Muscle of back (tissue), 11 donors: ENCODE measurements around the gene NFX1. TPM values are rescaled to one million over a fixed set of nuclear protein-coding genes. Genes with fewer than 3 reads are reported as not detected.

Source experiments
- DNase-seq, 3 donors: peaks; one replicate each; pipeline versions ENCODE4 v3.0.0 to v3.0.0-alpha.2; 2013
- polyA plus RNA-seq, 10 donors: library from polyadenylated mRNA; unstranded; fragments of 120-200 nt; gene quantifications; one replicate each; pipeline ENCODE4 v1.2.1, GENCODE V29; 2013; ENCODE audit not compliant: insufficient read length in 10 of 10

NFX1 gene
- polyA plus RNA-seq, 10 donors = 21.6 to 33.4 (median 27.1) TPM

DNA sequence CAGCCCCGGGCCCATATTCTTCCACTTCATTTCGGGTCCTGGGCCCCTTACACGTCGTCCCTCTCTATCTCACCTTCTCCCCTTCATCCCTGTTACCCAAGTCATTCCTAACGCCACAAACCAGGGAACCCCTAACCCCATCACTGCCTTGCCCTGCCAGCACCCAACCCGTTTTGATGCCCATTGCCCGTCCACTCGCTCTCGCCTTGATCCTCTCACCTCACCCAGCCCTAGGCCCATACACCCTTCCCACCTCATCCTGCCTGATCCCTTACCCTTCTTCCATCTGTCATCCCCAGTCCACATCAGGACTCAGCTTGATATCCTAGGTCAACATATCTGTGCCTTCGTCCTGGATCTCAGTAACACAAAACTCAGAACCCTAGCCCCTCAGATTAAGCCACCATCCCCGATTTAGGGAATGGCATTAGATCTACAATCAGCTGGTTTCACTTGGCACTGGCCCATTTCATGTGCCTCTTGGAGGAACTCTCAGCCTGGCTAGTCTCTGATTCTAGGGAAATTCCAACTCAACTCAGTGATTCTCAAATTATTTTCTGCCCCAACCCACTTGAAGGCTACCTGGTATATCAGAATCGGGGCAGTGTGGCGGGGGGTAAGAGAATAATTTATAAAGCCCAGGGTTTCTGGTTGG is 25.0 kb upstream of the NFX1 start:
- no peak for DNase-seq

DNA sequence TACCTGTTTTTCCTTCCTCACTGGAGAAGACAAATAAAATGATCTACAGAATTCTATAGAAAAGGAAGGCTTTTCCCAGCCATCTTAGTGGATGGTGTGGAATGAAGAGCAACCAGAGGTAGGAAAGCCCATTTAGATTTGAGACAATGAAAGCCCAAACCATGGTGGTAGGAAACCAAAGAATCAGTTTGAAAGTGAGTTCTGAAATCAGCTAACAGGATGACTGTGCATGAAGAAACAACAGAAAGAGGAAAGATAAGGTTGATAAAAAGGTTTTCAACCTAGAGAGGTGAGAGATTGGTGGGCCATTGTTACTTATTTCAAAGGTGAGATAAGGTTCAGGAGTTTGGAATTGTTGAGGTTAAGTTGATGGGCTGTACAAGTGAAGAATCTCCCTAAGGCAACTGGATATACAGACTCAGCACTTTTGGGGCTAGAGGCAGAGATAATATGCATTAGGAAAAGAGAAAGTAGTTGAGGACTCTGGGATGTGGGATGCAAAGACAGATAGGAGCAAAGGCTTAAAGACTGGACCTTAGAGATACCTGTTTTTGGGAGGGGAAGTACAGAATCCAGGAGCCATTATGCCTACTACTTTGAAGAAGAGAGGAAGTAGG is 23.1 kb upstream of the NFX1 start:
- DNase-seq = no peak

DNA sequence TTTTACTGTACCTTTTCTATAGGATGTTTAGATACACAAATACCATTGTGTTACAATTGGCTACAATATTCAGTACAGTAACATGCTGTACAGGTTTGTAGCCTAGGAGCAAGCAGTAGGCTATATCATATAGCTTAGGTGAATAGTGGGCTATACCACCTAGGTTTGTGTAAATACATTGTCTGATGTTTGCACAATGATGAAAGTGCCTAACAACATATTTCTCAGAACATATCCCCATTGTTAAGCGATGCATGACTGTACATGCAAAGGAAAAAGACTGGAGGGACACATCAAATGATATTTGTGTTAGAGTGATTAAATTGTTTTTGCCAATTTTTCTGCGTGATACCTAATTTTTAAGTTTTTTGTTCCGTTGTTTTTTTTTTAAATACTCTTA is 20.2 kb upstream of the NFX1 start:
- DNase-seq = no peak

DNA sequence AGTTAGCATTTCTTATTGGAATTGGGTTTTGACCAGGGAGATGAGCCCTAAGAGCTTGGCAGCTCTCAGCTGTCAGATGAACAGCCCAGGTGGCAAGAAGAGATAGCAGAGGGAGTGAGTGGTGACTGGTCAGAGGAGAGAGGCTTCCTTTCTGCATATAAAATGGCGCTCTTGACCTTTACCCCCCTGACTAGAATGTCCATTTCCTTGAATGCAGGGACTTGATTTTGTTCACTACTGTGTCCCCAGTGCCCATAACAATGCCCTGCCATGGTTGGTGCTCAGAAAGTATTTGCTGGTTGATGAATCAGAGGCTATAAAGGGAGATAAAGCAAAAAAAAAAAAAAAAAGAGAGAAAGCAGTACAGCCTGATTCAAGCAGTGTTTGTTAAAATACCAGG is 18.3 kb upstream of the NFX1 start:
- no peak for DNase-seq

DNA sequence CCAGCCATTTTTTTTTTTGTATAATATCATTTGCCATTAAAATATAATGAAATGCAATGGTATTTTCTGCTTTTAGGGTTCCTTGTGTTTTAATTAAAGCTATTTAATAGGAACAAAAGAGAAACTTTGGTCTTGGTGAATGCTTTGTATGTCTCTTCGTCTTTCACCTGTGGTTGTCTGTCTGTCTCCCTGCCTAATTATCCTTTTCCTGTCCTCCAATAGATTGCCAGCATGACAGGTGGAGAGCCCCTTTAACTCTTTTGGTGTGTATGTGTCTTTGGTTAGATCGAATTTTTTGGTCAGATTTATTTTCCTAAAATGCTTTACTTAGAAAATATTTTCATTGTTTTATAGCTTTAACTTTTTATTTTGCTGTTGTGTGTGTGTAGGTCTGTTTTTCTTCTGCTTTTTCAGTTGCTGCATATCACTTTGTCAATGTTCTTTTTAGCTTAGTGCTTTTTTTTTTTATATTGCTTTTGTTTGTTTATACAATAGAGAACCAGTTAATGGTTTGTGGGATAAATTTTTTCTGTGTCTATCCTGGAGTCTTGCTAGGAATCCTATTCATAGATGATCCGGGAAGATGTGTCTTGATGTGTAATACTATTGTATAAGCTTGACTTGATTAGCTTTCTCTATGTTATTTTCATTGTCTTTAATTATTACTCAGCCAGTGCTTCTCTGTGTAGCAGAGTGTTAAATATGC is 16.9 kb upstream of the NFX1 start:
- no peak for DNase-seq

DNA sequence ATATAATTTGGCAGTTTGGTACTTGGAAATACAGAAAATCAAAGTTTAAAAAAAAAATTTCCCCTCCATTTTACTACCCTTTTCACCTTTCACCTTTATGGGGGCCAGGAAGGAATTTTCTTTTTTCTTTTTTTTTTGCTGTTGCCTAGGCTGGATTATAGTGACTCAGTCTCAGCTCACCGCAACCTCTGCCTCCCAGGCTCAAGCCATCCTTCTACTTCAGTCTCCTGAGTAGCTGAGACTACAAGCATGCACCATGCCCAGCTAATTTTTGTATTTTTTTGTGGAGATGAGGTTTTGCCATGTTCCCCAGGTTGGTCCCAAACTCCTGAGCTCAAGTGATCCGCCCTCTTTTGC is 16.4 kb upstream of the NFX1 start:
- no peak for DNase-seq

DNA sequence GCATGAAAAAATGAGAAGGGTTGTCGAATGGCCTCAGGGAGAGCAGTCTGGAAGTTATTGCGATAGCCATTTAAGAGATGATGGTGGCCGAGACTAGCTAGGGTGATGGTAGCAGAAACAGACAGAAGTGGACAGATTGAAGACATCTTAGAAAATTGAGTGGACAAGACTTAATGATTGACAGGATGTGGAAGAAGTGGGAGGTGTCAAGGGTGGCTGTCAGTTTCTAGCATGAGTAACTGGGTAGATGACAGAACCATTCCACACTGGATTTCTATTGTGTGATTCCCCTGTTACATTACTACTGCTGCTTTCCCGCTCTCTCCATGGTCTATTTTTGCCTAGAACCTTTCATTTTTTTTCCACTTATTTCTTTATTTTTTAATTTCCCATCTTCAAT is 12.8 kb upstream of the NFX1 start:
- DNase-seq = no peak

DNA sequence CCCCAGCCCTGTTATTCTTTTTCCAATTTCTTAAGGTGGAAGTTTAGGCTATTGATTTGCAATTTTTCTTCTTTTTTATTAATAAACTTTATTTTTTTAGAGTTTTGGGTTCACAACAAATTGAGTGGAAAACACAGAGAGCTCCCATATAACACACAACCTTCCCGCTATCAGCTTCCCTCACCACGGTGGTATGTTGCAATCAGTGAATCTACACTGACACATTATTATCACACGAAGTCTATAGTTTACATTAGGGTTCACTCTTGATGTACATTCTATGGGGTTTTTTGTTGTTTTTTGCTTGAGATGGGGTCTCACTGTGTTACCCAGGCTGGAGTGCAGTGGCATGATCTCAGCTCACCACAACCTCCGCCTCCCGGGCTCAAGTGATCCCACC is 4.8 kb upstream of the NFX1 start:
- no peak for DNase-seq

DNA sequence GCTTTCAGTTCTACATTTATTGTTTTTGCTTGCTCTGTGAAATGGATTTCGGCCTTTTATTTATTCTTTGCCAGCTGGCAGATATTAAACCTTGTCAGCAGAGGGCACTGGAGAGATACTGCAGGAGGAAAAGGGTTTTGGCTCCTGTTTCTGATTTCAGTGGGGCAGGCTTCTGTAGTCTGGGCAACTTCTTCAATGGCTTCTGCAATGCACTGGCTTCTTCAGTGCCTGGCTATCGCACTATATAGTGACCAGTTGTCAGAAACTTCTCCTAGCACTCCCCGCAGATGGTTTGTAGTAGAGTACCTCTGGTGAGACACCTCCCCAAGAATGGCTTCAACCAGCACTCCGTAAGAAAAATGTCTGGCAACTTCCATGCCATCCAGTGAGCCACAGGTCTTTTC is 3.2 kb upstream of the NFX1 start:
- peak; percentile 36 to 65 (median 41) for DNase-seq

DNA sequence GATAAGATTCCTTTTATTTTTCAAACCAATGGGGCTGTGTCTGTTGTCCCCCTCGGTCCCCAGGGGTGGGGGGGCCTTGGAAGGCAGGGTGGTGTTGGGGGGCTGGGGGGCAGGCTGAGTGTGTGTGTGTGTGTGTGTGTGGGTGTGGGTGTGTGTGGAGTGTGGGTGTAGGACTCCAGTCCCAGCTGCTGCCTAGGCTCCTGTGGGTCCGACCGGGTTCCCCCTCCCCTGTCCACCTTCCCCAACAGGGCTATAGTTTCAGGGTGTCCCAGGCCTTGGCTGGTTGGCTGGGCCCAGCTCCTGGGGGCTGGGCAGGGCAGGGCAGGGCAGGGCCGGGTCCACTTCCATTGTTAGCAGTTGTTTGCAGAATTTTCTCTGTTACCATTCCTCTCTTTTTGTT is 2.1 kb upstream of the NFX1 start:
- no peak for DNase-seq

DNA sequence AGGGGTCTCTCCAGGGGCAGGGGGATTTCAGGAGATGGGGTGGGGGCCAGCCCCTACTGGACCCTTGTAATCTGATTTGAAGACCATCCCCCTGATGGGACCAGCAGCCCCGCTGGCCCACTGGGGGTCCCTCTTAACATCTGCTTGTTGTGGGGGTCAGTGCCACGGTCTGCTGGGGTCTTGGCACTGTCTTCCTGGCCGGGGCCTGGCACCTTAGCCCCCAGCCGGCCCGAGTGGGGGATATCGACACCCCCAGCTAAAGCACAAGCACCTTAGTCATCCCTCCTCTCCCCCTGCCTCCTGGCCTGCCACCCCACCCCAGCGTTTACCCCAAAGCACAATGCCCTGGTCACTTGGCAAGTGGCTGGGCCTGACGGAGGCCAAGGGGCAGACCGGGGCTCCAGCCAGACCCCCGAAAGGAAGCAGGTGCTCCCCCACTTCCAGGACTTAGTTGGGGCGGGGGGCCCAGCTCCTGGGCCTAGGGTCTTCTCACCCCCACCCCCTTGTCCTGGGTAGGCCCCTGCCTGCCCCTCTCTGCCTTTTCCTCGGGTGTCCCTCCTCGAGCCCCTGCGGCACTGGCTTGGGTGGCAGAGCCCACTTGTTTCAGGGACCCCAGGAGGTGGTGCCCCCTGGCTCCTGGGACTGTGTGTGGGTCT is 1.4 kb upstream of the NFX1 start:
- DNase-seq = peak in 1 of 3 donors; percentile 13

DNA sequence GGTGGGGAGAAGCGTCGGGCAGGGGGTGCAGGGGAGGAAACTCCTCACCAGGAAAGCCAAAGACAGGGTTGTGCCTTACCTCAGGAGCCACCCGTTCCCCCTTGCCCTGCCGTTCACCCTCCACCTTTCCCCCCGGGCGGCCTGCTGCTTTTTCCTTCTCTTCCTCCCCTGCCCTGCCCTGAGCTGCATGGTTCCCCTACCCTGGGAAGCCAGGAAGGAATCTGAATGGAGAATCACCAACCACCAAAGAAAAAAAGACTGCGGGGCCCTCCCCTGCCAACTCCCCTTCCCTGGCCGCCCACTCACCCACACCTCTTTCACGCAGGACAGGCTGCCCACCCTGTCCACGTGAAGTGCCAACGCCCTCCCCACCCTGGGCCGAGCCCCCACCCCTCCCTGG is 820 bp upstream of the NFX1 start:
- DNase-seq = peak in 1 of 3 donors; percentile 55

DNA sequence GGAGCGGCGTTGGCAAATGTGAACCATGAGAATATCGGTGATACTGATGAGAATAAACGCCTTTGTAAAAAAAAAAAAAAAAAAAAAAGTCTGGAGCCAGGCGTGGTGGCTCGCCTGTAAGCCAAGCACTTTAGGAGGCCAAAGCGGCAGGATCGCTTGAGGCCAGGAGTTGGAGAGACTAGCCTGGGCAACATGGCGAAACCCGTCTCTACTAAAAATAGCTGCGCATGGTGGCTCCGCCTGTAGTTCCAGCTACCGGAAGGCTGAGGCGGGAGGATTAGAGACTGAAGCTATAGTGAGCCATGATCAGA is 425 bp upstream of the NFX1 start:
- DNase-seq = no peak

DNA sequence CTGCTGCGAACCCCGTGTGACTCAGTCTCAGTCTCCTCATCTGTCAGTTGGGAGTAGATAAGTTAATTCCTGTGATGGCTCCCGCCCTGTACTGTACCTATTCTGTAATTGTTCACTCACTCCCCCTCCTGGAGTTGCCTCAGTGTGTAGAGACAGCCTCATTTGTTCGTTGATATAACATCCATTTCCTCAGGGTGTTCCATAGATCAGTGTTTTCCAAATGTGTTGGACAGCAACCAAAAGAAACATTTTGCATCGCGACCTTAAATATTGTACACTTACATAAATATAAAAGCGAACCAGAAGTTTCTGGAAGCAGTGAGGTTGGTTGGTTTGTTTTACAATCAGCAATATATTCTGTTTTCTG is 698 bp downstream of the NFX1 start:
- no peak for DNase-seq

DNA sequence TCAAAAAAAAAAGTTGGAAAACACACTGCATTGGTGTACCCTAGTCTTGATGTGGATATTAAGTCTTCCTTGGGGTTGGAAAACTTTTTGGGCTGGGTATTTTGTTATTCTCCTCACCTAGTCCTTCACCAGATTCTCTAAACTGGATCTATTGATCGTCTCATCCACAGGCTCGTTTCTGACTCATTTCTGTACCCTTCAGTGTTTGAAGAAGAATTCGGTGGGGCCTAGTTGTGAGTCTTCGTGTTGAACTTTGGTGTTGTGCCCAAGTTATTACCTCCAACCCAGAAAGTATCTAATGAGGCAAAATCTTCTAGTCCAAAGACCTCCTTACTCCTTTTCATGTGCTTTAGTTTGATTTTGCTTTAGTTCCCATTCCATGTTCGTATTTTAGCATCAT is 1.6 kb downstream of the NFX1 start:
- DNase-seq = no peak

DNA sequence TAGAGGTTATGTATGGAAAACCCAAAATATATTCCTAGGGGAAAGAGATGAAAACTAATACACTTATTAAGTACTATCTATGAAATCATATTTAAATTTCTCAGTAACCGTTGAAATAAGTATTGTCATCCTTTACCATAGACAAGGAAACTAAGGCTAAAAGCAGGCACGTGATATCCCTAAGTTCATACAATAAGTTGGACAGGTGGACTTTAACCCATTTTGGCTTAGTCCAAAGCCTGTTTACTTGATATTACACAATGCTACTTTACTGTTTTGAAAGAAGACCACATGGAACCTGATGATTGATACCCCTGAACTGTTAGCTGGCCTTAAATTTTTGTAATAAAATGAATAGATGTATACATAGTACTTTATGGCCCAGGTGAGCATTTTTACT is 3.5 kb downstream of the NFX1 start:
- DNase-seq = no peak

DNA sequence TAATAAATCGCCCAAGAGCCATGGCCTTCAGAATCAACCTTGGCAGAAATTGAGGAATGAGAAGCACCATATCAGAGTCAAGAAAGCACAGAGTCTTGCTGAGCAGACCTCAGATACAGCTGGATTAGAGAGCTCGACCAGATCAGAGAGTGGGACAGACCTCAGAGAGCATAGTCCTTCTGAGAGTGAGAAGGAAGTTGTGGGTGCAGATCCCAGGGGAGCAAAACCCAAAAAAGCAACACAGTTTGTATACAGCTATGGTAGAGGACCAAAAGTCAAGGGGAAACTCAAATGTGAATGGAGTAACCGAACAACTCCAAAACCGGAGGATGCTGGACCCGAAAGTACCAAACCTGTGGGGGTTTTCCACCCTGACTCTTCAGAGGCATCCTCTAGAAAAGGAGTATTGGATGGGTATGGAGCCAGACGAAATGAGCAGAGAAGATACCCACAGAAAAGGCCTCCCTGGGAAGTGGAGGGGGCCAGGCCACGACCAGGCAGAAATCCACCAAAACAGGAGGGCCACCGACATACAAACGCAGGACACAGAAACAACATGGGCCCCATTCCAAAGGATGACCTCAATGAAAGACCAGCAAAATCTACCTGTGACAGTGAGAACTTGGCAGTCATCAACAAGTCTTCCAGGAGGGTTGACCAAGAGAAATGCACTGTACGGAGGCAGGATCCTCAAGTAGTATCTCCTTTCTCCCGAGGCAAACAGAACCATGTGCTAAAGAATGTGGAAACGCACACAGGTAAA is 4.5 kb downstream of the NFX1 start:
- DNase-seq = no peak

DNA sequence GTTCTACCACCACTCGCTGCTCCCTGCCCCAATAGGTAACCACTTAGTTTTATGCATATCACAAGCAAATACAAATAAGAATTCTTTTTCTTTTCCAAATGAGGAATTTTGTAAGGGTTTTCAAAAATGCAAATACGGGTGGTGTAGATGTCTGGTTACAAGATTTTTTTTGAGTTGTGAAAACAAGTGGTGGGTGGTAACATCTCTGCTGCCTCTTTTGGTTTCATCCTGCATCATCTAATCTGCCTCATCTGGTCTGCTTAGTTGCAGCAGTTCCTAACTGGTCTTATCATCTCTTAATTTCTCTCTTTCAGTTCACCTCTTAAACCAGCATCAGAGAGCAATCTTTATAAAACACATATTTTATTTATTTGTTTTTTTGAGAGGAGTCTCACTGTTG is 5.3 kb downstream of the NFX1 start:
- DNase-seq = no peak

DNA sequence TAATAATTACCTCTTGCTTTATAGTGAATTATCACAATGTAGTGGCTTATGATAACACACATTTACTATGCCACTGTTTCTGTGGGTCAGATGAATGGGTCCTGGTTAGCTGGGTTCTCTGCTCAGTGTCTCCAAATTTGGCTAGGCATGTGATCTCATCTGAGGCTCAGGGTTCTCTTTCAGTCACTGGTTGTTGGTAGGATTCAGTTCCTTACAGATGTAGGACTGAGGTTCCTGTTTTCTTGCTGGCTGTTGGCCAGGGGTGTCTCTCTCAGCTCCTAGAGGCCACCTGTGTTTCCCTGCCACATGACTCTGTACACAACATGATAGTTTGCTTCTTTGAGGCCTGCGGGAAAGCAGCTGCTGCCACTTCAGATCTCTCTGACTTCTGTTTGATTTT is 7.1 kb downstream of the NFX1 start:
- peak; percentile 38 to 53 (median 38) for DNase-seq

DNA sequence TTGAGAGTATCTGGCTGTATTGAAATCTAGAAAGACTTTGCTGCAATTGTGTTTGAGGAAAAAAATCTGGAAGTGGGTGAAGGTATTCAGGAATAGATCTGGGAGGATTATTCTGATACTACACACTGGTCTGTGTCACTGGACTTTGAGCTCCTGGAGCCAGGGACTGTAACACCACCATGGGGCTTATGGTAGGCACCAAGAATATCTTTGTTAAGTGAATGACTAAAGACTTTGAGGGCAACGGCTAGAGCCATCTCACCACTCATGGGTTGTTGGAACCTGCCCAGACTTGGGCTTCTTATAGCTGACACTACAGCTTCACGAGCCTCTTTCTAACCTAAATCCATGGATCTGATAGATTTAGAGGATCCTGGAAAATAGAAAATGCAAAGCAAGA is 10.2 kb downstream of the NFX1 start:
- no peak for DNase-seq

DNA sequence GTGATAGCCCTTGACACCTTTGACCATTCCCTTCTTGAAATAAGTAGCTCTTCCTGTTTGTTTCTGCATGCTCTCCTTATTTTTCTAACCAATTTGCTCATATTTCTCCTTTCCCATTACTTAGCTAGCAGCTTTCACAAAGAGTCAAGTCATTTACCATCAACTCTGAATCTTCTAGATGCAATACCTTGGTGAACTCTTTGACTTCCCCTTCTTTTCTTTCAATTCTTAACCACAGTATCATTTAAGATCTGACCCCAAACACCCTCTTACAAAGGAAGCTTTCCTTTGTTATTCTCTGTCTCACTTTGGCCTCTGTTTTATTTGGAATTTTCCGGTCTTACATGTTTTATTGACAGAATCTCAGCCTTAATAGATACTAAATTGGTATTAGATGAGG is 14.0 kb downstream of the NFX1 start:
- DNase-seq = no peak

DNA sequence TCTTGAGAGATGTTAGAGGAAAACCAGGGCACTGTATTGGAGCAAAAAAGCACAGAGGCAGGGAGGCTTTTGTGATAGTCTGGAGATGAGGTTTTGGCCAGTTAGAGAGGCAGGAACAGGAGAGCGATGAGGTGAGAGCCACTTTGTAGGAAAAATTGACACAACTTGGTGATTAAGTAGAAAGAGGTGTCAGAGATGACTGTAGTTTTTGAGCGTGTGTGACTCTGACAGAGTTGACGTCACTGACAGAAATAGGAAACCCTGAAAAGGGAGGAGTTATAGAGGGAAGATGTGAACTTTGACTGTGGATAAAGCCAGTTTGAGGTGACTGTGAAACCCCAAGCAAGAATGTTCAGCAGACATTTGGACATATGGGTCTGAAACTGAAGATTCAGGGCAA is 15.7 kb downstream of the NFX1 start:
- no peak for DNase-seq

DNA sequence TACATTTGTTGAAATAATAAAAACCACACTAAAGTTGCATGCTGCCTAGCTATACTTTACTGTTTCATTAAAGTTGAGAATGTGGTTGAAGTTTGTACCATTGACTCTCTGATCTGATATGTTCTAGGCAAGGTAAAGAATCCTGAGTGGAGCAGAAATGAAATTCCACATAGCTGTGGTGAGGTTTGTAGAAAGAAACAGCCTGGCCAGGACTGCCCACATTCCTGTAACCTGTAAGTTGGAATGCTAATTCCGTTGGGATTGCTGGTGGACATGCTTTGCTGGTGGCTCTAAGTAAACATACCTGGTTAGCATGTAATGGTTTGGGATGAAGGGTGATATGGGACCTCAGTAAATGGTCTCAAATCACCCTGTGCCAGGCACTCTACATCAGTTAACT is 16.8 kb downstream of the NFX1 start:
- DNase-seq = no peak
